ELR (cell line): ENCODE data around the gene RAB8B.
"Not testable (repeated sequence)": the region's sequence is repeated elsewhere in the genome, so short reads cannot be mapped to it uniquely, and the experiment has no call there.

Source experiments
- DNase-seq: peaks from one replicate; pipeline ENCODE4 v3.0.0-alpha.2; 2015; ENCODE audit warnings: low read depth

RAB8B gene

DNA sequence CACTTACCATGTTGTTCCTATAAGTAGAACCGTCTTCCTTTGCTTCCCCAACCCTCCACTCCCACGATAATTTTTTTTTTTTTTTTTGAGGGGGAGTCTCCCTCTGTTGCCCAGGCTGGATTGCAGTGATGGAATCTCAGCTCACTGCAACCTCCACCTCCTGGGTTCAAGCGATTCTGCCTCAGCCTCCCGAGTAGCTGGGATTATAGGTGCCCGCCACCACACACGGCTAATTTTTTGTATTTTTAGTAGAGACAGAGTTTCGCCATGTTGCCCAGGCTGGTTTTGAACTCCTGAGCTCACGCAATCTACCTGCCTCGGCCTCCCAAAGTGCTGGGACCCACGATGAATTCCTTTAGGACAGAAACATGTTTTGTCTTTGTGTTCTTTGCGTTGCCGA, 19.4 kb downstream of the RAB8B start:
- not testable (repeated sequence) for DNase-seq

- DNase-seq = no peak
These were observed 21.0 kb downstream of the RAB8B start for GRCh38 chr15:63210151-63211091.

GRCh38 chr15:63211092-63211490, 21.7 kb downstream of the RAB8B start:
- DNase-seq = no peak

- DNase-seq = no peak
These were observed 22.1 kb downstream of the RAB8B start for GRCh38 chr15:63211549-63211948.

DNA sequence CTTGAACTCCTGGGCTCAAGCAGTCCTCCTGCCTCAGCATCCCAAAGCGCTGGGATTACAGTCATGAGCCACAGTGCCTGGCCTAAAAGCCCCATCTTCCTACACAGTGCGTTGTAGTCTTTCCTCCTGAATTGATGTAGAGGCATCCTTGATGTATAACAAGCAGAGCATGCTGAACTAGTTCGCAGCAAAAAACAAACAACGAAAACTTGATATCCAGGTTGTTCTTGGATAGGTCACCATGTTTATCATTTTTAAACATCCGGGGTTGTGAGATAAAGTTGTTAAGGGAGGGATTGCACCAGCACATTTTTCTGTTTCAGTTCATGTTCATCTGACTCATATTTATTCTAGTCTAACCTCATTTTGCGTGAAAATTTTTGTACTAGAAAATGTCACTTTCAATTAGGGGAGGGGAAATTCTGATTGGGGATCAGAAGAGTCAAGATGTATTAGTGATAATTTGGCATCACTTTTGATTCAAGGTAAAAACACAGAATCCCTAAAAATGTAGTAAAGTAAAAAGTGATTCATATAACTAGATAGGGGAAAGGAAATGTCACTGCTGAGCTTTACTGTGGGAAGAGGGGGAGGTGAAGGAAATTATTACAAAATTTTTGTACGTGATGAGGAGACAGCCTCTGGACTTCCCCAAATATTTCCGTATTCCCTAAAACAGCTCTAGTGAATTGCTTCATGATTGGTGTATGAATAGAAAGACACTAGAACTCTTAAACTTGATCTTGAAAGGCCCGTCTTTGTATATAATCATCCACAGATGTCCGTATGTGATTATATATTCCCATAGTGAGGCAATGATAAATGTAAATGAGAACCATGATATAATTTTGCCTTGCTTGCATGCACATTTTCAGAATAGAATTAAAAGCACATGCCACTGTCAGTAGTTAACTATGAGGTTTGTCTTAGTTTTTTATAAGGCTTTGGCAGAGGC, 22.9 kb downstream of the RAB8B start:
- DNase-seq = peak; percentile 76

GRCh38 chr15:63218100-63218808, 28.8 kb downstream of the RAB8B start:
- DNase-seq = peak; percentile 61

- DNase-seq = no peak
These were observed 29.8 kb downstream of the RAB8B start for GRCh38 chr15:63219196-63219710.

DNA sequence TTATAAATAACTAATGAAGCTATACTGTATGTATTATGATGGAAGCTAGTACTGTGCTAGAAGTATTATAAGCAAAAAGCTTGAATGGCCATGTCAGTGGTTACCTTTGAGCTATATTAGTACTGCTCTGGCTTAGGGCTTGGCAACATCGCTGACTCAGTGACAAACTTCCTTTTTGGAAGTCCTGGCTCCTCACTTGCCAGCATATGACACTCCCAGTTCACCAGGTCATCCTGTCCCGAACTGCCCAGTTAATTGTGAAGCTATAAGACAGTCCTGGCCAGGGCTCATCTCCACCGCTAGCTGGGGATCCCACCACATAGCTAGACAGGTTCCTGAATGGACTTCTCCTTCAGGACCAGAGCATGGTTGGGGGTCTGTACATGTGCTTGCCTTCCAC, 31.9 kb downstream of the RAB8B start:
- DNase-seq = peak; percentile 42

DNA sequence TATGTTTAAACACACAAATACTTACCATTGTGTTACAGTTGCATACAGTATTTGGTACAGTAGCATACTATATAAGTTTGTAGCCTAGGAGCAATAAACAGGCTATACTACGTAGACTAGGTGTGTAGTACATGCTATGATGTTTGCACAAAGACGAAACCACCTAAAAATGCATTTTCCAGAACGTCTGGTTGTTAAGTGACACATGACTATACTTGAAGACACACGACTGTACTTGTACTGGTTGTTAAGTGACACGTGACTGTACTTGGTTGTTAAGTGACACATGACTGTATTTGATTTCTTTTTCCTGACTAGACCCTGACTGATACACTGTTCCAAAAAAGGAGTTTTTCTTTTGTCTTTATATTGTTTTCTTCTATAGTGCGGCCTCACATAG, 34.1 kb downstream of the RAB8B start:
- DNase-seq = no peak

GRCh38 chr15:63225381-63225780, 36.0 kb downstream of the RAB8B start:
- no peak for DNase-seq

DNA sequence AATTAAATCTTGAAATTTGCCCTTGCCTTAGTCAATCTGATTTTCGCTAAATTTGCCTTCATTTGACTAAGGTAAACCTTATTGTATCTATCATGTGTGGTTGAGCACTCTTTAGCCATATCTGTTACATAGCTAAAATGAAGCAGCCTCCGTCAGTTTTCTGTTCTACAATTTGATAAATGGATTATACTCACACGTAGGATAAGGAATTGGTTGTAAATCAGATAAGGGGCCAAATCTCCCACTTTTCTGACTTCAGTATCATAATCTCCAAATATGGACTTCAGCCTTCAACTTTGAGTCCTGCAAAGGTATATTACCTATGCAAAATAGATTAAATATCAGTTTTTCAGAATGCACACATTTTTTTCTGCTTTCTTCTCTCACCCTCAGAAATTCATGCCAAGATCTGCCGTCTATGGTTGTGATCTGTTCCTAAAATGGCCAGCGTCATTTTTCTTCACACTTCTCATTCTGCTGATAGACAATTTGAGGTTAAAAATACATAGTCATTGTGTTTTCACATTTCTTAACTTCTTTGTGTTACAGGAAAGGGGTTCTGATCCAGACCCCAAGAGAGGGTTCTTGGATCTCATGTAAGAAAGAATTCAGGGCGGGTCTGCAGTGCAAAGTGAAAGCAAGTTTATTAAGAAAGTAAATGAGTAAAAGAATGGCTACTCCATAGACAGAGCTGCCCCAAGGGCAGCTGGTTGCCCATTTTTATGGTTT, 36.9 kb downstream of the RAB8B start:
- no peak for DNase-seq

- no peak for DNase-seq
These were observed 37.6 kb downstream of the RAB8B start for GRCh38 chr15:63226966-63227401.

DNA sequence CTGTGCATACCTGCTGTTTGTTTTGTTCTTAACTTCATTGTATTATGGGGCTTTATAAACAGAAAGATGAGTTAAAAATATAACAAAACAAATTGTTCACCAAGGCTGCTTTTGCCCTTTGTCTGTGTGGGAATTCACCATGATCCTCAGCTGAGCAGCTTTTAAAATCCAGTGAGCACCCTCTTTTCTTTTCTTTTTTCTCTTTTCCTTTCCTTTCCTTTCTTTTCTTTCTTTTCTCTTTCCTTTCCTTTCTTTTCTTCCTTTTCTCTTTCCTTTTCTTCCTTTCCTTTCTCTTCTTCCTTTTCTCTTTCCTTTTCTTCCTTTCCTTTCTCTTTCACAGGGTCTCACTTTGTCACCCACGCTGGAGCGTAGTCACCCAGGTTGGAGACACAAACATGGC, 38.3 kb downstream of the RAB8B start:
- no peak for DNase-seq

- DNase-seq = no peak
These were observed 41.8 kb downstream of the RAB8B start for GRCh38 chr15:63231206-63231605.

- DNase-seq = no peak
These were observed 42.3 kb downstream of the RAB8B start for GRCh38 chr15:63231706-63232105.

GRCh38 chr15:63232405-63232804, 43.0 kb downstream of the RAB8B start:
- DNase-seq = peak; percentile 73

DNA sequence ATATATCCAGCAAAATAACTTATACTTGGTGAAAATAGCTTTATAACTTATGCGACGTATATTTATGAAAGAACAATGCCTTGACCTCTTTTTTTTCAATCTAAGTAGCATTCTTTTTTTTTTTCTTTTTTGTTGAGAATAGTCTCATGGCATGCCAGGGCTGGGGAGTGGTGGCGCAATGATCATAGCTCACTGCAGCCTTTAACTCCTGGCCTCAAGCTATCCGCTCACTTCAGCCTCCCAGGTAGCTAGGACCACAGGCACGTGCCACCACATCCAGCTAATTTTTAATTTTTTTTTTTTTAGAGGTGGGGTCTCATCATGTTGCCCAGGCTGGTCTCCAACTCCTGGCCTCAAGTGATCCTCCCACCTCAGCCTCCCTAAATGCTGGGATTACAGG, 43.5 kb downstream of the RAB8B start:
- DNase-seq = no peak

DNA sequence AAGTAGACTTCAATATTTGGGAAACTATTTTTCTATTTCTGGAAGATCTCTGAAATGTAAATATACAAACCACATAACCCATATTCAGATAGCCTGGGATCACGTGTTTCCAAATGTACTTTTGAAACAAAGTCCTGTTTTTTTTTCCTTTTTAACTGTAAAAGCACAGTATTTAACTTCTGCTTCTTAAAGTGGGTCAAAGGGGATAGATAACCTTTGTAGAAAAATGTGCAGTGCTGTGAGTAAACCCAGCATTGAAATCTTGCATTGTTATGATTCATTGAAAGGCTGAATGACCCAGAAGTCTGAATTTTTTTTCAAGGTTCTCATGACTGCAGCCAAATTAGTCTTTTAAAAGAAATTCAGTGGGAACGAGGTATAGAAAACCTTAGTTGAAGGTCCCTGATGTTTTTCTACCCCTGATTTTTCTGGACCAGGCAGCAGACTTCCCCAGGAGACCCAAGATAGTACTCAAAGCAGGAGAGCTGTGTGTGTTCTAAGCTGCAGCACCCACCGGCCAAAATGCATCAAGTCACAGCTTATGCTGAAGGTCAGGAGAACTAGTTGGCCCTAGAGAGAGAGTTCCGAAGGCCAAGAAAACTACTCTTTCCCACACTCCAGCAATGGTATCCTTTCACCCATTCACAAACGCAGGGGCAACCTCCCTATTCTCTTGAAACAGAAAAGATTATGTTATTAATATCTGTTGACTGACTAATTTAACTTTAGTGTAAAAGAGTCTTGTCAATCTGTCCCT, 44.4 kb downstream of the RAB8B start:
- peak; percentile 86 for DNase-seq

DNA sequence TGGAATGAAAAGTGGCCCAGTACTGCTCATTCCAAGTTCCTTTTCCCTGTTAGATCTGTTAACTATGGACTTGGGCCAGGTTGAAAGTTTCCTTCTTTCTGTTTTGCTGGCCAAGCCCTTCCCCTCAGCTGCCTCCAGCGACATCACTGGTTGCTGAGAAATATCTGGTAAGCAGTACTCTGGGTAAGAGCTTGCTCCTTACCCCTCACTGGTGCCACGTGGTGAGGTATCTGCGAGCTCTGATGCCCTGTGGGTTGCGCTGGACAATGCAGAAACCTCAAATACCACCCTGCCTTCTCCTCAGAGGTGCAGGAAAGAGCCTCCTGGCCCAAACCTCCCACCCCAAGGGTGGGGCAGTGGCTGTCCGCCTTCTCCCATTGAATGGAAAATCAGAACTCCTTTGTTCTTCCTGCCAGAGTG, 45.1 kb downstream of the RAB8B start:
- peak; percentile 38 for DNase-seq

- DNase-seq = peak; percentile 84
These were observed 46.9 kb downstream of the RAB8B start for GRCh38 chr15:63236272-63236671.
